ENCODE data around the gene MIER2. TPM values are rescaled to one million over a fixed set of nuclear protein-coding genes. Genes with fewer than 3 reads are reported as not detected.

Gene MIER2
- total RNA-seq, 1 donor = 14.8 TPM

- H2AFZ ChIP-seq (ENCODE audit: low read length) = no peak overlapping the region
- no peak for DNase-seq (ENCODE audit: insufficient read length, low spot score, missing footprints)
- no peaks in the 10 kb centered on the region for H3K36me3 ChIP-seq (ENCODE audit: insufficient read depth, low read length)
- no peak overlapping the region for H3K4me2 ChIP-seq (ENCODE audit: insufficient read depth, low read length)
- H3K4me1 ChIP-seq (ENCODE audit: insufficient read depth, low read length) = no peaks in the 10 kb centered on the region
- H3K79me2 ChIP-seq (ENCODE audit: insufficient read depth, low read length) = no peaks in the 10 kb centered on the region
- no peaks in the 10 kb centered on the region for H4K20me1 ChIP-seq (ENCODE audit: insufficient read depth, low read length)
- H3K4me3 ChIP-seq (ENCODE audit: insufficient read depth, low read length) = no peak overlapping the region
- TF ChIP-seq CTCF (IDR thresholded peaks at IDR 0.05; ENCODE audit: extremely low read depth, low read depth, low read length) = no peak
- H3K9me3 ChIP-seq (ENCODE audit: low read depth, low read length) = no peaks in the 10 kb centered on the region
- no peak overlapping the region for H3K27ac ChIP-seq (ENCODE audit: low read depth, low read length)
- no peaks in the 10 kb centered on the region for H3K27me3 ChIP-seq (ENCODE audit: insufficient read depth, low read length)
Observed at GRCh38 chr19:351976-352625, 7.5 kb upstream of the MIER2 start.

GRCh38 chr19:347946-348861 lies 3.6 kb upstream of the MIER2 start:
- no peaks in the 10 kb centered on the region for H3K36me3 ChIP-seq (ENCODE audit: insufficient read depth, low read length)
- peaks cover 9% of the 10 kb centered on the region for H3K79me2 ChIP-seq (ENCODE audit: insufficient read depth, low read length)
- H3K4me3 ChIP-seq (ENCODE audit: insufficient read depth, low read length) = no peak overlapping the region
- peaks cover 4% of the 10 kb centered on the region for H4K20me1 ChIP-seq (ENCODE audit: insufficient read depth, low read length)
- no peaks in the 10 kb centered on the region for H3K27me3 ChIP-seq (ENCODE audit: insufficient read depth, low read length)
- DNase-seq (ENCODE audit: insufficient read length, low spot score, missing footprints) = peak; percentile 76
- H2AFZ ChIP-seq (ENCODE audit: low read length) = no peak overlapping the region
- peaks cover 6% of the 10 kb centered on the region for H3K4me1 ChIP-seq (ENCODE audit: insufficient read depth, low read length)
- no peaks in the 10 kb centered on the region for H3K9me3 ChIP-seq (ENCODE audit: low read depth, low read length)
- peak; percentile 13 for TF ChIP-seq CTCF (IDR thresholded peaks at IDR 0.05; ENCODE audit: extremely low read depth, low read depth, low read length)
- H3K27ac ChIP-seq (ENCODE audit: low read depth, low read length) = no peak overlapping the region
- no peak overlapping the region for H3K4me2 ChIP-seq (ENCODE audit: insufficient read depth, low read length)

DNA sequence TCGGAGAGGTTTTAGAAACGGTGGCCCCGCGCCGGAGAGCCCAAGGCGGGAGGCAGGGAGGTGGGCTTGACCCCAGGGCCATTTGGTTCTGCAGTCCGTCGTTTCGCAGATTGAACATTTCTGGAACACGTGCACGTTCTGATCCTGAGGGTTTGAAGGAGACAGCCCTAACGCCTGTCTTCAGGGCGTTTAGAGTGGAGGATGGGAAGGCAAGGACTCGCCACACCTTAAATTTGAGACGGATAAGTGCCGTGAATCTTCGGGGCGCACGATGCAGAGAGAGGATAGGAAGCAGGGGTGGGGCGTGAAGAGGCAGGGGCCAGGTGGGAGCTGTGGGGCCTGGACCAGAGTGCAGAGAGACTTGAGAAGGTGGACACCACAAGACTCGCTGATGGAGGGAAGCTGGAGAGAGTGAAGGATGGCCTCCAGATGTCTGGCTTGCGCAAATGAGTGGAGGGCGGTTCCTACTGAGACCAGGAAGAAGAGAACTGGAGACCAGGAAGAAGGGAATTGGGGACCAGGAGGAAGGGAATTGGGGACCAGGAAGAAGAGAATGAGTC lies 804 bp upstream of the MIER2 start:
- H3K4me2 ChIP-seq (ENCODE audit: insufficient read depth, low read length) = peak overlapping the region; percentile 78
- DNase-seq (ENCODE audit: insufficient read length, low spot score, missing footprints) = peak; percentile 64

More for the DNA sequence above, 804 bp upstream of the MIER2 start:
- peak overlapping the region; percentile 86 for H2AFZ ChIP-seq (ENCODE audit: low read length)
- peaks cover 32% of the 10 kb centered on the region for H4K20me1 ChIP-seq (ENCODE audit: insufficient read depth, low read length)
- H3K9me3 ChIP-seq (ENCODE audit: low read depth, low read length) = no peaks in the 10 kb centered on the region
- no peaks in the 10 kb centered on the region for H3K27me3 ChIP-seq (ENCODE audit: insufficient read depth, low read length)
- H3K79me2 ChIP-seq (ENCODE audit: insufficient read depth, low read length) = peaks cover 37% of the 10 kb centered on the region
- peaks cover 27% of the 10 kb centered on the region for H3K4me1 ChIP-seq (ENCODE audit: insufficient read depth, low read length)
- H3K4me3 ChIP-seq (ENCODE audit: insufficient read depth, low read length) = peak overlapping the region; percentile 65
- no peak for TF ChIP-seq CTCF (IDR thresholded peaks at IDR 0.05; ENCODE audit: extremely low read depth, low read depth, low read length)
- peaks cover 9% of the 10 kb centered on the region for H3K36me3 ChIP-seq (ENCODE audit: insufficient read depth, low read length)
- H3K27ac ChIP-seq (ENCODE audit: low read depth, low read length) = no peak overlapping the region
